ENCODE results near the gene TTC21A.

The TTC21A gene

GRCh38 chr3:39109086-39109485 lies 1.6 kb downstream of the TTC21A start:
- TF ChIP-seq, protein P1, sequence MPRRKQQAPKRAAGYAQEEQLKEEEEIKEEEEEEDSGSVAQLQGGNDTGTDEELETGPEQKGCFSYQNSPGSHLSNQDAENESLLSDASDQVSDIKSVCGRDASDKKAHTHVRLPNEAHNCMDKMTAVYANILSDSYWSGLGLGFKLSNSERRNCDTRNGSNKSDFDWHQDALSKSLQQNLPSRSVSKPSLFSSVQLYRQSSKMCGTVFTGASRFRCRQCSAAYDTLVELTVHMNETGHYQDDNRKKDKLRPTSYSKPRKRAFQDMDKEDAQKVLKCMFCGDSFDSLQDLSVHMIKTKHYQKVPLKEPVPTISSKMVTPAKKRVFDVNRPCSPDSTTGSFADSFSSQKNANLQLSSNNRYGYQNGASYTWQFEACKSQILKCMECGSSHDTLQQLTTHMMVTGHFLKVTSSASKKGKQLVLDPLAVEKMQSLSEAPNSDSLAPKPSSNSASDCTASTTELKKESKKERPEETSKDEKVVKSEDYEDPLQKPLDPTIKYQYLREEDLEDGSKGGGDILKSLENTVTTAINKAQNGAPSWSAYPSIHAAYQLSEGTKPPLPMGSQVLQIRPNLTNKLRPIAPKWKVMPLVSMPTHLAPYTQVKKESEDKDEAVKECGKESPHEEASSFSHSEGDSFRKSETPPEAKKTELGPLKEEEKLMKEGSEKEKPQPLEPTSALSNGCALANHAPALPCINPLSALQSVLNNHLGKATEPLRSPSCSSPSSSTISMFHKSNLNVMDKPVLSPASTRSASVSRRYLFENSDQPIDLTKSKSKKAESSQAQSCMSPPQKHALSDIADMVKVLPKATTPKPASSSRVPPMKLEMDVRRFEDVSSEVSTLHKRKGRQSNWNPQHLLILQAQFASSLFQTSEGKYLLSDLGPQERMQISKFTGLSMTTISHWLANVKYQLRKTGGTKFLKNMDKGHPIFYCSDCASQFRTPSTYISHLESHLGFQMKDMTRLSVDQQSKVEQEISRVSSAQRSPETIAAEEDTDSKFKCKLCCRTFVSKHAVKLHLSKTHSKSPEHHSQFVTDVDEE (CRISPR knock-in tag; IDR thresholded peaks at IDR 0.05): no peak
- no peak for TF ChIP-seq TCF4 (CRISPR knock-in tag; IDR thresholded peaks at IDR 0.05; ENCODE audit: borderline replicate concordance)
- no peak for TF ChIP-seq SNAI2 (CRISPR knock-in tag; IDR thresholded peaks at IDR 0.05)
- no peak for TF ChIP-seq ESRRG (CRISPR knock-in tag; IDR thresholded peaks at IDR 0.05)
- TF ChIP-seq ZNF8 (CRISPR knock-in tag; IDR thresholded peaks at IDR 0.05): no peak
- ATAC-seq: no peak

DNA sequence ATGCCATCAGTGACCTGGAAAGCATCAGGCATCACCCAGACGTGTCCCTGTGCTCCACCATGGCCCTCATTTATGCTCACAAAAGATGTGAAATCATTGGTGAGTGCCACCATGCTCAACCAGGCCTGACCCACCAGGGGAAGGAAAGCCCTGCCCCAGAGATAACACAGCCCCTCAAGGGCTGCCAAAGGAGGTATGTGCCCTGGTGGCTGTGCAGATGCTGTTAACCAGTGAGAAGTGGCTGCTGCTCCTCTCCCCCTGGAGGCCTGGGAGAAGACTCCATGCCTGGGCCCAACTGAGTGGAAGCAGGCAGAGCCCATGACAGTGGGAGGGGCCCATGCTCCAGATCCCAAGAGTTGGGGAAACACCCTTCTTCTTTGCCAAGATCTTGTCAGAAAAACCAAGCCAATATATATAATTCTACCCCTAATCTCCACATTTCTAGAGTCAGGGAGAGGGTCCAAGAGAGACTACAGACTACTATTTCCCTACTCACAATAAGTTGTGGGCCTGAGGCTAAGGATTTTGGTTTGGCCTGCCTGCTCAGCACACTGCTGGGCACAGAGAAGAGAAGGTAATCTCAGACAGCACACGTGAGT lies 2.7 kb downstream of the TTC21A start:
- TF ChIP-seq PPARA (CRISPR knock-in tag; IDR thresholded peaks at IDR 0.05; ENCODE audit: borderline replicate concordance) (no peak), ZC3H10 (CRISPR knock-in tag; IDR thresholded peaks at IDR 0.05) (no peak), ZNF70 (CRISPR knock-in tag; IDR thresholded peaks at IDR 0.05) (no peak), CSDC2 (CRISPR knock-in tag; IDR thresholded peaks at IDR 0.05) (no peak)
- TF ChIP-seq, protein P1 (CRISPR knock-in tag; IDR thresholded peaks at IDR 0.05): no peak
- ATAC-seq: no peak

DNA sequence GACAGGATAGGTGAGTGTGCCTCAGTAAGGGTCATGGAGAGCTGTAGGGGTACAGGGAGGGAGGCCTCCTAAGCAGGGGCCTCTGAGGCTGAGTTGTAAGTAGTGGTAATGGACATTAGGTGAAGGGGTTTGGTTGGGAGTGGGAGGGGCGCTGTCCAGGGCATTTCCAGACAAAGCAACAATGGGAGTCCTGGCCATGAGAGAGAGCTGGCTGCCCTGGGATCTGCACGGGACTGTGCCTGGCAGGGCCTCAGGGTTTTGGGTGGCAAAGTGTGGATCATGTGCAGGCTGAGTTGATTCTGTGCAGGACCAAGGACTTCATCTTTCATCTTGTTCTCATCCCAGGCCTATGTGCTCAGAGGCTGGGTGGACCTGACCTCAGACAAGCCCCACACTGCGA lies 4.6 kb downstream of the TTC21A start:
- TF ChIP-seq SNAI2 (CRISPR knock-in tag; IDR thresholded peaks at IDR 0.05): no peak
- no peak for TF ChIP-seq ISL1 (CRISPR knock-in tag; IDR thresholded peaks at IDR 0.05)
- no peak for TF ChIP-seq BACH2 (CRISPR knock-in tag; IDR thresholded peaks at IDR 0.05; ENCODE audit: borderline replicate concordance)
- TF ChIP-seq CSRNP3 (CRISPR knock-in tag; IDR thresholded peaks at IDR 0.05): no peak
- TF ChIP-seq ZNF8 (CRISPR knock-in tag; IDR thresholded peaks at IDR 0.05): no peak
- TF ChIP-seq ZNF70 (CRISPR knock-in tag; IDR thresholded peaks at IDR 0.05): no peak
- TF ChIP-seq ZNF565 (CRISPR knock-in tag; conservative IDR thresholded peaks at IDR 0.05; ENCODE audit: low read depth): no peak
- no peak for TF ChIP-seq TCF4 (CRISPR knock-in tag; IDR thresholded peaks at IDR 0.05; ENCODE audit: borderline replicate concordance)
- no peak for TF ChIP-seq ZFP30 (CRISPR knock-in tag; IDR thresholded peaks at IDR 0.05)
- no peak for TF ChIP-seq ZFP3 (CRISPR knock-in tag; IDR thresholded peaks at IDR 0.05)
- TF ChIP-seq GLIS3 (CRISPR knock-in tag; IDR thresholded peaks at IDR 0.05): no peak
- TF ChIP-seq POU6F1 (CRISPR knock-in tag; IDR thresholded peaks at IDR 0.05; ENCODE audit: borderline replicate concordance, low read depth): no peak
- TF ChIP-seq CSDC2 (CRISPR knock-in tag; IDR thresholded peaks at IDR 0.05): no peak
- TF ChIP-seq ARNTL (CRISPR knock-in tag; IDR thresholded peaks at IDR 0.05; ENCODE audit: borderline replicate concordance, low read depth): no peak
- no peak for TF ChIP-seq TOX (CRISPR knock-in tag; IDR thresholded peaks at IDR 0.05; ENCODE audit: borderline replicate concordance)
- TF ChIP-seq, protein P2, sequence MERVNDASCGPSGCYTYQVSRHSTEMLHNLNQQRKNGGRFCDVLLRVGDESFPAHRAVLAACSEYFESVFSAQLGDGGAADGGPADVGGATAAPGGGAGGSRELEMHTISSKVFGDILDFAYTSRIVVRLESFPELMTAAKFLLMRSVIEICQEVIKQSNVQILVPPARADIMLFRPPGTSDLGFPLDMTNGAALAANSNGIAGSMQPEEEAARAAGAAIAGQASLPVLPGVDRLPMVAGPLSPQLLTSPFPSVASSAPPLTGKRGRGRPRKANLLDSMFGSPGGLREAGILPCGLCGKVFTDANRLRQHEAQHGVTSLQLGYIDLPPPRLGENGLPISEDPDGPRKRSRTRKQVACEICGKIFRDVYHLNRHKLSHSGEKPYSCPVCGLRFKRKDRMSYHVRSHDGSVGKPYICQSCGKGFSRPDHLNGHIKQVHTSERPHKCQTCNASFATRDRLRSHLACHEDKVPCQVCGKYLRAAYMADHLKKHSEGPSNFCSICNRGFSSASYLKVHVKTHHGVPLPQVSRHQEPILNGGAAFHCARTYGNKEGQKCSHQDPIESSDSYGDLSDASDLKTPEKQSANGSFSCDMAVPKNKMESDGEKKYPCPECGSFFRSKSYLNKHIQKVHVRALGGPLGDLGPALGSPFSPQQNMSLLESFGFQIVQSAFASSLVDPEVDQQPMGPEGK (CRISPR knock-in tag; IDR thresholded peaks at IDR 0.05; ENCODE audit: borderline replicate concordance): no peak

More for the DNA sequence above, 4.6 kb downstream of the TTC21A start:
- no peak for ATAC-seq

Measured in SK-N-SH treated with all-trans-retinoic acid at 6 μM for 48 hours (cell line).